HL-60 (cell line): ENCODE measurements around the gene TBC1D9B.
"Not testable (repeated sequence)": the region's sequence is repeated elsewhere in the genome, so short reads cannot be mapped to it uniquely, and the experiment has no call there.

Experiments used
- DNase-seq, 2 experiments: peaks; one replicate each; pipeline ENCODE4 v3.0.0-alpha.2; 2010 to 2020; ENCODE audit warnings: low read depth in 1 of 2, low spot score in 1 of 2
- H3K27ac ChIP-seq: fragments of 250-450 bp; sonication (Bioruptor Pico); replicated peaks from 2 replicates; pipeline ENCODE4 v1.5.1; 2020; ENCODE audit warnings: mild to moderate bottlenecking, moderate library complexity
- H3K27me3 ChIP-seq: fragments of 250-450 bp; sonication (Bioruptor Pico); 2 replicates; pipeline ENCODE4 v1.5.1; 2021; ENCODE audit warnings: mild to moderate bottlenecking, moderate library complexity; ENCODE audit not compliant: insufficient read depth, poor library complexity, severe bottlenecking
- H3K4me3 ChIP-seq: replicated peaks from 2 replicates; pipeline ENCODE4 v1.5.1; 2011; ENCODE audit warnings: mild to moderate bottlenecking, control low read depth, low read length; ENCODE audit not compliant: insufficient read depth
- GABPA ChIP-seq: IDR thresholded peaks from 2 replicates; pipeline ENCODE4 v1.6.1; 2012; ENCODE audit warnings: low read depth
- POLR2AphosphoS5 ChIP-seq: IDR thresholded peaks from 2 replicates; pipeline ENCODE4 v1.6.1; 2012; ENCODE audit warnings: low read depth
- SPI1 ChIP-seq: IDR thresholded peaks from 2 replicates; pipeline ENCODE4 v1.6.1; 2012; ENCODE audit warnings: low read depth, mild to moderate bottlenecking, borderline replicate concordance
- TF ChIP-seq, protein P1 (sequence below): IDR thresholded peaks from one replicate; pipeline ENCODE4 v1.5.1; 2011; ENCODE audit warnings: low read length, control low read depth, inconsistent platforms; ENCODE audit not compliant: insufficient read depth
- TF ChIP-seq, protein P2 (sequence below): IDR thresholded peaks from 2 replicates; pipeline ENCODE4 v1.6.1; 2012; ENCODE audit warnings: low read depth; ENCODE audit not compliant: insufficient replicate concordance

TBC1D9B gene

DNA sequence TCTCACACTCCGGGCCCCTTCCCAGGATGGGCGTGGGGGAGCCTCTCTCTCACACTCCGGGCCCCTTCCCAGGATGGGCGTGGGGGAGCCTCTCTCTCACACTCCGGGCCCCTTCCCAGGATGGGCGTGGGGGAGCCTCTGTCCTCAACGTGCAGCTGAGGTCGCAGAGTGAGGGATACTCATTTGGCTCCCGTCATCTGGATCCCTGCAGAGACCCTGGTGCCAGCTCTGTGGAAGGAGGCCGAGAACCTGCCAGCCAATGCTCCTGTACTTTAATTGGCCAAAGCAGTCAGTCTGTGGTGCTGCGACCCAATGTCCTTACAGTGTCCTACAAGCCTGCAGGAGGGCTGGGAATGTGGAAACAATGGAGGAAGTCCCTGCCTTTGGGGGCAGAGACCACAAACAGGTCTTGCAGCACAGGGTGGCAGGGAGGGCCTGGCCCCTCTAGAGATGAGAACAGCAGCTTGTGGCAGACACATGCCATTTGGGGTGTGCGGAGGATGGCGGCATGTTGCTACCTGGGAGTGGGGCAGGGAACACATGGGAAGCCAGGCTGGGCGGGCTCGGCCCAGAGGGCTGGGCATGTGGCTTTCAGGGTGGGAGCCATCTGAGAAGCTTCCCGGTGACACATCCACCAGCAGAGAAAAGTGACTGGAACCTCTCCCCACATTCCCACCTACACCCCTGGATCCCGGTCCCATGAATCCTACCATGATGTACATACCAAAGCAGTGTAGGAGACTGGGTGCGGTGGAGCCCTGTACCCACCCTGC lies 35.5 kb downstream of the TBC1D9B start:
- H3K27me3 ChIP-seq, result no peaks in the 10 kb centered on the region
- H3K4me3 ChIP-seq, result no peak overlapping the region
- TF ChIP-seq GABPA (no peak), POLR2AphosphoS5 (no peak), SPI1 (no peak)
- TF ChIP-seq, protein P1, sequence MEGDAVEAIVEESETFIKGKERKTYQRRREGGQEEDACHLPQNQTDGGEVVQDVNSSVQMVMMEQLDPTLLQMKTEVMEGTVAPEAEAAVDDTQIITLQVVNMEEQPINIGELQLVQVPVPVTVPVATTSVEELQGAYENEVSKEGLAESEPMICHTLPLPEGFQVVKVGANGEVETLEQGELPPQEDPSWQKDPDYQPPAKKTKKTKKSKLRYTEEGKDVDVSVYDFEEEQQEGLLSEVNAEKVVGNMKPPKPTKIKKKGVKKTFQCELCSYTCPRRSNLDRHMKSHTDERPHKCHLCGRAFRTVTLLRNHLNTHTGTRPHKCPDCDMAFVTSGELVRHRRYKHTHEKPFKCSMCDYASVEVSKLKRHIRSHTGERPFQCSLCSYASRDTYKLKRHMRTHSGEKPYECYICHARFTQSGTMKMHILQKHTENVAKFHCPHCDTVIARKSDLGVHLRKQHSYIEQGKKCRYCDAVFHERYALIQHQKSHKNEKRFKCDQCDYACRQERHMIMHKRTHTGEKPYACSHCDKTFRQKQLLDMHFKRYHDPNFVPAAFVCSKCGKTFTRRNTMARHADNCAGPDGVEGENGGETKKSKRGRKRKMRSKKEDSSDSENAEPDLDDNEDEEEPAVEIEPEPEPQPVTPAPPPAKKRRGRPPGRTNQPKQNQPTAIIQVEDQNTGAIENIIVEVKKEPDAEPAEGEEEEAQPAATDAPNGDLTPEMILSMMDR, result no peak
- TF ChIP-seq, protein P2, sequence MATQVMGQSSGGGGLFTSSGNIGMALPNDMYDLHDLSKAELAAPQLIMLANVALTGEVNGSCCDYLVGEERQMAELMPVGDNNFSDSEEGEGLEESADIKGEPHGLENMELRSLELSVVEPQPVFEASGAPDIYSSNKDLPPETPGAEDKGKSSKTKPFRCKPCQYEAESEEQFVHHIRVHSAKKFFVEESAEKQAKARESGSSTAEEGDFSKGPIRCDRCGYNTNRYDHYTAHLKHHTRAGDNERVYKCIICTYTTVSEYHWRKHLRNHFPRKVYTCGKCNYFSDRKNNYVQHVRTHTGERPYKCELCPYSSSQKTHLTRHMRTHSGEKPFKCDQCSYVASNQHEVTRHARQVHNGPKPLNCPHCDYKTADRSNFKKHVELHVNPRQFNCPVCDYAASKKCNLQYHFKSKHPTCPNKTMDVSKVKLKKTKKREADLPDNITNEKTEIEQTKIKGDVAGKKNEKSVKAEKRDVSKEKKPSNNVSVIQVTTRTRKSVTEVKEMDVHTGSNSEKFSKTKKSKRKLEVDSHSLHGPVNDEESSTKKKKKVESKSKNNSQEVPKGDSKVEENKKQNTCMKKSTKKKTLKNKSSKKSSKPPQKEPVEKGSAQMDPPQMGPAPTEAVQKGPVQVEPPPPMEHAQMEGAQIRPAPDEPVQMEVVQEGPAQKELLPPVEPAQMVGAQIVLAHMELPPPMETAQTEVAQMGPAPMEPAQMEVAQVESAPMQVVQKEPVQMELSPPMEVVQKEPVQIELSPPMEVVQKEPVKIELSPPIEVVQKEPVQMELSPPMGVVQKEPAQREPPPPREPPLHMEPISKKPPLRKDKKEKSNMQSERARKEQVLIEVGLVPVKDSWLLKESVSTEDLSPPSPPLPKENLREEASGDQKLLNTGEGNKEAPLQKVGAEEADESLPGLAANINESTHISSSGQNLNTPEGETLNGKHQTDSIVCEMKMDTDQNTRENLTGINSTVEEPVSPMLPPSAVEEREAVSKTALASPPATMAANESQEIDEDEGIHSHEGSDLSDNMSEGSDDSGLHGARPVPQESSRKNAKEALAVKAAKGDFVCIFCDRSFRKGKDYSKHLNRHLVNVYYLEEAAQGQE, result no peak
- no peak overlapping the region for H3K27ac ChIP-seq
- no peak for DNase-seq

DNA sequence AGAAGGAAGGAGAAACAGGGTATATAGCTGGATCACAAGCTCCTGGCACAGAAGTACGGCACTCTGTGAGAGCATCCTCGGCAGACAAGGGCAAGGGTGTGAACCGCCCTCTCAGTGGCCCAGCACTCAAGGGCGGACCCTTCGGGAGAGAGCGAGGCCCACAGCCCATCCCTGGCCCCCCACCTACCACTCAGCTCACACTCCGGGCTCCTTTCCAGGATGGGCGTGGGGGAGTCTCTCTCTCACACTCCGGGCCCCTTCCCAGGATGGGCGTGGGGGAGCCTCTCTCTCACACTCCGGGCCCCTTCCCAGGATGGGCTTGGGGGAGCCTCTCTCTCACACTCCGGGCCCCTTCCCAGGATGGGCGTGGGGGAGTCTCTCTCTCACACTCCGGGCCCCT lies 36.2 kb downstream of the TBC1D9B start:
- not testable (repeated sequence) for H3K4me3 ChIP-seq, H3K27ac ChIP-seq, DNase-seq, H3K27me3 ChIP-seq

DNA sequence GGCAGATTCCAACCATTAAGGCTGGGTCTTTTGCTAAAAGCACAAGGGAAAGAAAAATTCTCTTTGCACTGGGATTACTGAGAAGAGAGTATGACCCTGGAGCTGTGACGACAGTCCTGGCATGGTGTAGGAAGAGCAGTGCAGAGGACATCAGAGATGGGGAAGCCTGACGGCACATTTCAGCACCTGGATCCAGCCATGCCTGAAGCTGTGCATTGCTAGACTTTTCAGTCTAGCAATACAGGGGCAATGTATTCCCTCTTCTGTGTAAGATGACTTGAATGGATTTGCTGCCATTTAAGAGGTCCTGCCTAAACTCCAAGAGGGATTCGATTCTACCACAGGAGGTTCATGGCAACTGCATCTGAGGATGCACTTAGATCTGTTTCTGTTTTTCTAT lies 36.7 kb downstream of the TBC1D9B start:
- H3K27ac ChIP-seq, result no peak overlapping the region
- DNase-seq, result no peak
- no peaks in the 10 kb centered on the region for H3K27me3 ChIP-seq
- no peak overlapping the region for H3K4me3 ChIP-seq
- TF ChIP-seq, protein P2, result no peak
- TF ChIP-seq SPI1, result no peak
- TF ChIP-seq, protein P1, result no peak
- TF ChIP-seq GABPA, result no peak
- no peak for TF ChIP-seq POLR2AphosphoS5

DNA sequence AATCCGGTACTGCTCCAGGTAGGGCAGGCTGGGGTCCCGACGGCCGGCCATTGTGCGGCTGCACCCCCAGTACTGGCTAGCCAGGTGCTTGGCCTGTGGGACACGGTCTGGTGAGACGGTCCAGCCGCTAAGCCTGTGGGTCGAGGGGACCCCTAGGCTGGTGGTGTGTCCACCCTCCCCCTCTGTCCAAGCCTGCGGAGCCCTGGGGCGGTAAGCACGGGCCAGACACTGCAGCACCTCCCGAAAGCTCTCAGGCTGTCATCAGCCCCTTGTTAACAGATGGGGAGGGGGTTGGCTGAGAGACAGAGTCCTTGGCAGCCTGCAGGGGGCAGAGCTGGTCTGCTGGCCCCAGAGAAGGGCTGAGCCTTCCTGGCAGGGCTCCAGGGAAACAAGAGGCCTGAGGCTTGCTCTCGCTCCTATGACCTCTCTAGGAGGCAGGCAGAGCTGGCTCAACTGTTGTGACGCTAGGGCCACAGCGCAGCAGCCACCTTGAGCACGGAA lies 37.2 kb downstream of the TBC1D9B start:
- Histone ChIP-seq H3K27me3 (no peaks in the 10 kb centered on the region), H3K4me3 (no peak overlapping the region), H3K27ac (no peak overlapping the region)
- TF ChIP-seq SPI1, result no peak
- TF ChIP-seq POLR2AphosphoS5, result no peak
- TF ChIP-seq GABPA, result no peak
- TF ChIP-seq, protein P1, result no peak
- TF ChIP-seq, protein P2, result no peak
- DNase-seq, result no peak
